Loucy (cell line): ENCODE data around the gene RANBP3.

Experiments used
- H2AFZ ChIP-seq: fragments of 200-600 bp; sonication (generic); 2 replicates; pipeline ENCODE4 v1.6.0; 2016; ENCODE audit warnings: antibody characterized with exemption, mild to moderate bottlenecking, low read length, moderate library complexity
- H3F3A ChIP-seq: fragments of 200-600 bp; 2 replicates; pipeline ENCODE4 v1.6.0; 2016; ENCODE audit warnings: antibody characterized with exemption, low read depth, mild to moderate bottlenecking
- H3K27me3 ChIP-seq: fragments of 200-600 bp; sonication (generic); 2 replicates; pipeline ENCODE4 v1.6.1; 2014; ENCODE audit warnings: low read length, mild to moderate bottlenecking; ENCODE audit not compliant: insufficient read depth, poor library complexity, severe bottlenecking
- H3K36me3 ChIP-seq: fragments of 200-600 bp; sonication (generic); 2 replicates; pipeline ENCODE4 v1.6.1; 2016; ENCODE audit warnings: low read length; ENCODE audit not compliant: insufficient read depth
- H3K4me1 ChIP-seq: fragments of 200-600 bp; sonication (generic); 2 replicates; pipeline ENCODE4 v1.5.1; 2014; ENCODE audit warnings: low read length, mild to moderate bottlenecking; ENCODE audit not compliant: insufficient read depth, poor library complexity, severe bottlenecking
- H3K4me2 ChIP-seq: fragments of 200-600 bp; sonication (generic); 2 replicates; pipeline ENCODE4 v1.6.0; 2014; ENCODE audit warnings: antibody characterized with exemption, low read length, low read depth, mild to moderate bottlenecking; ENCODE audit not compliant: poor library complexity, severe bottlenecking
- H3K4me3 ChIP-seq: fragments of 200-600 bp; sonication (generic); 2 replicates; pipeline ENCODE4 v1.5.1; 2014; ENCODE audit warnings: low read length, mild to moderate bottlenecking, mixed read lengths; ENCODE audit not compliant: poor library complexity, severe bottlenecking
- H3K79me2 ChIP-seq: fragments of 200-600 bp; sonication (generic); 2 replicates; pipeline ENCODE4 v1.6.1; 2014; ENCODE audit warnings: low read length; ENCODE audit not compliant: insufficient read depth
- H3K9ac ChIP-seq: fragments of 200-600 bp; sonication (generic); 2 replicates; pipeline ENCODE4 v1.6.0; 2014; ENCODE audit warnings: mild to moderate bottlenecking, low read depth, low read length, moderate library complexity; ENCODE audit not compliant: poor library complexity, severe bottlenecking
- H3K9me2 ChIP-seq: fragments of 200-600 bp; sonication (generic); replicated peaks from 2 replicates; pipeline ENCODE4 v1.6.1; 2016; ENCODE audit warnings: low read depth, low read length, mixed read lengths
- H3K9me3 ChIP-seq: fragments of 200-600 bp; sonication (generic); 2 replicates; pipeline ENCODE4 v1.6.1; 2014; ENCODE audit warnings: mild to moderate bottlenecking, antibody characterized with exemption, low read length, low read depth; ENCODE audit not compliant: insufficient read depth
- H4K20me1 ChIP-seq: fragments of 200-600 bp; sonication (generic); 2 replicates; pipeline ENCODE4 v1.6.0; 2014; ENCODE audit warnings: antibody characterized with exemption, low read length, mild to moderate bottlenecking; ENCODE audit not compliant: insufficient read depth, poor library complexity, severe bottlenecking
- EZH2phosphoT487 ChIP-seq: fragments of 200-600 bp; IDR thresholded peaks from 2 replicates; pipeline ENCODE4 v1.6.1; 2018; ENCODE audit warnings: antibody characterized with exemption, mild to moderate bottlenecking, moderate library complexity, borderline replicate concordance
- TF ChIP-seq, protein P1 (sequence below): fragments of 200-600 bp; sonication (generic); conservative IDR thresholded peaks from 2 replicates; pipeline ENCODE4 v1.5.1; 2014; ENCODE audit warnings: mild to moderate bottlenecking, antibody characterized with exemption, low read length

The RANBP3 gene

GRCh38 chr19:6021878-6022569 lies 44.1 kb upstream of the RANBP3 start:
- Histone ChIP-seq H4K20me1 (no peaks in the 10 kb centered on the region), H3K9me3 (no peaks in the 10 kb centered on the region), H3K36me3 (no peaks in the 10 kb centered on the region), H3K4me3 (no peak overlapping the region), H3K9me2 (no peaks in the 10 kb centered on the region), H3K79me2 (no peaks in the 10 kb centered on the region), H3K9ac (no peak overlapping the region), H3K27me3 (no peaks in the 10 kb centered on the region), H3K4me2 (no peak overlapping the region), H3K4me1 (no peaks in the 10 kb centered on the region), H3F3A (no peaks in the 10 kb centered on the region), H2AFZ (no peak overlapping the region)
- TF ChIP-seq EZH2phosphoT487 = no peak
- TF ChIP-seq, protein P1, sequence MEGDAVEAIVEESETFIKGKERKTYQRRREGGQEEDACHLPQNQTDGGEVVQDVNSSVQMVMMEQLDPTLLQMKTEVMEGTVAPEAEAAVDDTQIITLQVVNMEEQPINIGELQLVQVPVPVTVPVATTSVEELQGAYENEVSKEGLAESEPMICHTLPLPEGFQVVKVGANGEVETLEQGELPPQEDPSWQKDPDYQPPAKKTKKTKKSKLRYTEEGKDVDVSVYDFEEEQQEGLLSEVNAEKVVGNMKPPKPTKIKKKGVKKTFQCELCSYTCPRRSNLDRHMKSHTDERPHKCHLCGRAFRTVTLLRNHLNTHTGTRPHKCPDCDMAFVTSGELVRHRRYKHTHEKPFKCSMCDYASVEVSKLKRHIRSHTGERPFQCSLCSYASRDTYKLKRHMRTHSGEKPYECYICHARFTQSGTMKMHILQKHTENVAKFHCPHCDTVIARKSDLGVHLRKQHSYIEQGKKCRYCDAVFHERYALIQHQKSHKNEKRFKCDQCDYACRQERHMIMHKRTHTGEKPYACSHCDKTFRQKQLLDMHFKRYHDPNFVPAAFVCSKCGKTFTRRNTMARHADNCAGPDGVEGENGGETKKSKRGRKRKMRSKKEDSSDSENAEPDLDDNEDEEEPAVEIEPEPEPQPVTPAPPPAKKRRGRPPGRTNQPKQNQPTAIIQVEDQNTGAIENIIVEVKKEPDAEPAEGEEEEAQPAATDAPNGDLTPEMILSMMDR = peak; percentile 76

GRCh38 chr19:6020972-6021805 lies 43.2 kb upstream of the RANBP3 start:
- no peak for TF ChIP-seq EZH2phosphoT487
- TF ChIP-seq, protein P1 = no peak
- Histone ChIP-seq H2AFZ (no peak overlapping the region), H3K79me2 (no peaks in the 10 kb centered on the region), H3K9ac (no peak overlapping the region), H3K9me3 (no peaks in the 10 kb centered on the region), H3K4me2 (no peak overlapping the region), H3K36me3 (no peaks in the 10 kb centered on the region), H4K20me1 (no peaks in the 10 kb centered on the region), H3K4me3 (no peak overlapping the region), H3K9me2 (no peaks in the 10 kb centered on the region), H3K4me1 (no peaks in the 10 kb centered on the region), H3K27me3 (no peaks in the 10 kb centered on the region), H3F3A (no peaks in the 10 kb centered on the region)

GRCh38 chr19:6020166-6020882 lies 42.4 kb upstream of the RANBP3 start:
- Histone ChIP-seq H2AFZ (no peak overlapping the region), H3K4me2 (no peak overlapping the region), H4K20me1 (no peaks in the 10 kb centered on the region), H3K27me3 (no peaks in the 10 kb centered on the region), H3K4me3 (no peak overlapping the region), H3K9ac (no peak overlapping the region), H3K9me2 (no peaks in the 10 kb centered on the region), H3K9me3 (no peaks in the 10 kb centered on the region), H3K4me1 (no peaks in the 10 kb centered on the region), H3F3A (no peaks in the 10 kb centered on the region), H3K36me3 (no peaks in the 10 kb centered on the region), H3K79me2 (no peaks in the 10 kb centered on the region)
- no peak for TF ChIP-seq EZH2phosphoT487
- TF ChIP-seq, protein P1 = no peak
